ENCODE data around the gene LILRA1.
"Not testable (repeated sequence)": the region's sequence is repeated elsewhere in the genome, so short reads cannot be mapped to it uniquely, and the experiment has no call there.

Gene LILRA1

GRCh38 chr19:54620464-54620863 is 27.0 kb downstream of the LILRA1 start:
- TF ChIP-seq, protein P1, sequence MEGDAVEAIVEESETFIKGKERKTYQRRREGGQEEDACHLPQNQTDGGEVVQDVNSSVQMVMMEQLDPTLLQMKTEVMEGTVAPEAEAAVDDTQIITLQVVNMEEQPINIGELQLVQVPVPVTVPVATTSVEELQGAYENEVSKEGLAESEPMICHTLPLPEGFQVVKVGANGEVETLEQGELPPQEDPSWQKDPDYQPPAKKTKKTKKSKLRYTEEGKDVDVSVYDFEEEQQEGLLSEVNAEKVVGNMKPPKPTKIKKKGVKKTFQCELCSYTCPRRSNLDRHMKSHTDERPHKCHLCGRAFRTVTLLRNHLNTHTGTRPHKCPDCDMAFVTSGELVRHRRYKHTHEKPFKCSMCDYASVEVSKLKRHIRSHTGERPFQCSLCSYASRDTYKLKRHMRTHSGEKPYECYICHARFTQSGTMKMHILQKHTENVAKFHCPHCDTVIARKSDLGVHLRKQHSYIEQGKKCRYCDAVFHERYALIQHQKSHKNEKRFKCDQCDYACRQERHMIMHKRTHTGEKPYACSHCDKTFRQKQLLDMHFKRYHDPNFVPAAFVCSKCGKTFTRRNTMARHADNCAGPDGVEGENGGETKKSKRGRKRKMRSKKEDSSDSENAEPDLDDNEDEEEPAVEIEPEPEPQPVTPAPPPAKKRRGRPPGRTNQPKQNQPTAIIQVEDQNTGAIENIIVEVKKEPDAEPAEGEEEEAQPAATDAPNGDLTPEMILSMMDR (IDR thresholded peaks at IDR 0.05; ENCODE audit: low read depth, low read length), result no peak
- no peak for DNase-seq
- Histone ChIP-seq H3K27ac (no peak overlapping the region), H3K9me3 (ENCODE audit: severe bottlenecking) (peaks cover 2% of the 10 kb centered on the region), H3K36me3 (no peaks in the 10 kb centered on the region), H3K27me3 (ENCODE audit: insufficient read depth, low read depth, severe bottlenecking) (peaks cover 38% of the 10 kb centered on the region), H3K4me3 (ENCODE audit: low read depth, low read length) (no peak overlapping the region)

DNA sequence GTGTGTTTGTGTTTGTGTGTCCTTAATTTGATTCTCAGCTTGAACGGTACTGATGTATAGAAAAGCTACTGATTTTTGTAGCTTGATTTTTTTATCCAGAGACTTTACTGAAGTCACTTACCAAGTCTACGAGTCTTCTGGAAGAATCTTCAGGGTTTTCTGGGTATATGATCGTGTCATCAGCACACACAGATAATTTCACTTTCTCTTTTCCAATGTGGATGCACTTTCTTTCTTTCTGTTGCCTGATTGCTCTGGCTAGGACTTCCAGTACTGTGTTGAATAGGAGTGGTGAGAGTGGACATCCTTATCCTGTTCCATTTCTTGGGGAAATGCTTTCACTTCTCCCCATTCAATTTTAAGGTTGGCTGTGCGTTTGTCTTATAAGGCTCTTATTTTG is 29.0 kb downstream of the LILRA1 start:
- no peak overlapping the region for H3K27ac ChIP-seq
- H3K4me3 ChIP-seq (ENCODE audit: low read depth, low read length), result no peak overlapping the region
- H3K36me3 ChIP-seq, result no peaks in the 10 kb centered on the region
- H3K27me3 ChIP-seq (ENCODE audit: insufficient read depth, low read depth, severe bottlenecking), result peaks cover 32% of the 10 kb centered on the region
- no peak for DNase-seq
- peaks cover 2% of the 10 kb centered on the region for H3K9me3 ChIP-seq (ENCODE audit: severe bottlenecking)
- TF ChIP-seq, protein P1 (IDR thresholded peaks at IDR 0.05; ENCODE audit: low read depth, low read length), result no peak

DNA sequence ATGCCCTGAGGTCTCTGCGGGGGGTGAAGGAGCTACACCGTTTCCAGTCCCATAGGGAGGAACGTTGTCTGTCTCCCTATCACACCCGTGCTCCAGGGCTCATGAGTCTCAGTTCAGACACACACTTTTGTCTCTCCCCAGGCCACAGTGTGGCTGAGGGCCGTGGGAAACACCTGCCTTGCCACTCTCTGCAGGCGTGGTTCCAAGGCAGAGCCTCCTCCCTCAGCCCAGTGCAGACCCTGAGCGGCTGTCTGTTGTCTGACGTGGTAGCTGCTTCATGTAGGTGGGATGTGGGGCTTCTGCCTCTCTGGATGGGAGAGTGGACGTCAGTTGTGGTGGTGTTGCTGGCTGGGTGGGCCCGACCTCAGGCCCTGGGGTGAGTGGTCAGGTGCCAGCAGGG is 30.8 kb downstream of the LILRA1 start:
- H3K27me3 ChIP-seq (ENCODE audit: insufficient read depth, low read depth, severe bottlenecking), result peaks cover 37% of the 10 kb centered on the region
- H3K4me3 ChIP-seq (ENCODE audit: low read depth, low read length); H3K36me3 ChIP-seq; DNase-seq; H3K27ac ChIP-seq; H3K9me3 ChIP-seq (ENCODE audit: severe bottlenecking): not testable (repeated sequence)

DNA sequence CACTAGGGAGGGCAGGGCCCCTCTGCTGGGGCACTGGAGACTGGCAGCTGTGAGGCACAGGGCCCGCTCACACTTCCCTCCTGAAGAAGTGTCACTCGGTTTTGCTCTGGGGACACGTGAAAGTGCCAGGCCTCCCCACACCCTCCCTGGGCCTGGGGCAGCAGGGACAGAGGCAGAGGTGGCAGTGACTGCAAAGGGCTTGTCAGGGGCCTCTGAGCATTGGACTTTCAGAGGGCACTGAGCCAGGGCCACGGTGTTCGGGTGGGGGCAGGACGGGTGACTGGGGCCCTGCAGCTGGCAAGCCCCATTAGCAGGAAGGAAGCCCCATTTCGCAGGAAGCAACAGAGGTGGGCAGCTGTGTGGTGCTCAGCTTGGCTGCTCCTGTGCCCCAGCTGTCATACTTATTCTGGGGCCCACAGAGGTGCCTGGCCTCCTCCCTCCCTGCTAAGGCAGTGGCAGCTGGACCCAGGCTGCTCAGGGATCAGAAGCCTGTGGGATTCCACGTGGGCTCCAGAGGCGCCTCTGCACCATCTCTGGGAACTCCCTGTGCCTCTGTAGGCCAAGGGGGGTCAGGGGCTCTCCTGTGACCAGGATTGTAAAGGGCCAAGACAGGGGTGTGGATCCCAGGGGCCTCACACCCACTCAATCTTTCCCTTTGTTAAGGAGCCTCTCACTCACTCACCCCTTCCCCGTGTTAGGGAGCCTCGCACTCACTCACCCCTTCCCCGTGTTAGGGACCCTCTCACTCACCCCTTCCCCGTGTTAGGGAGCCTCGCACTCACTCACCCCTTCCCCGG is 31.7 kb downstream of the LILRA1 start:
- not testable (repeated sequence) for H3K36me3 ChIP-seq; H3K9me3 ChIP-seq (ENCODE audit: severe bottlenecking); H3K27ac ChIP-seq; DNase-seq; H3K4me3 ChIP-seq (ENCODE audit: low read depth, low read length)
- H3K27me3 ChIP-seq (ENCODE audit: insufficient read depth, low read depth, severe bottlenecking), result peaks cover 45% of the 10 kb centered on the region

GRCh38 chr19:54626757-54627156 is 33.3 kb downstream of the LILRA1 start:
- H3K36me3 ChIP-seq, result no peaks in the 10 kb centered on the region

GRCh38 chr19:54627912-54628311 is 34.5 kb downstream of the LILRA1 start:
- not testable (repeated sequence) for H3K27ac ChIP-seq; H3K4me3 ChIP-seq (ENCODE audit: low read depth, low read length); DNase-seq; H3K36me3 ChIP-seq; H3K9me3 ChIP-seq (ENCODE audit: severe bottlenecking)
- peaks cover 29% of the 10 kb centered on the region for H3K27me3 ChIP-seq (ENCODE audit: insufficient read depth, low read depth, severe bottlenecking)

More at GRCh38 chr19:54626757-54627156, 33.3 kb downstream of the LILRA1 start:
- H3K9me3 ChIP-seq (ENCODE audit: severe bottlenecking), result no peaks in the 10 kb centered on the region
- DNase-seq, result no peak
- no peak overlapping the region for H3K4me3 ChIP-seq (ENCODE audit: low read depth, low read length)
- H3K27me3 ChIP-seq (ENCODE audit: insufficient read depth, low read depth, severe bottlenecking), result peaks cover 38% of the 10 kb centered on the region
- H3K27ac ChIP-seq, result no peak overlapping the region
- TF ChIP-seq, protein P1 (IDR thresholded peaks at IDR 0.05; ENCODE audit: low read depth, low read length), result no peak

DNA sequence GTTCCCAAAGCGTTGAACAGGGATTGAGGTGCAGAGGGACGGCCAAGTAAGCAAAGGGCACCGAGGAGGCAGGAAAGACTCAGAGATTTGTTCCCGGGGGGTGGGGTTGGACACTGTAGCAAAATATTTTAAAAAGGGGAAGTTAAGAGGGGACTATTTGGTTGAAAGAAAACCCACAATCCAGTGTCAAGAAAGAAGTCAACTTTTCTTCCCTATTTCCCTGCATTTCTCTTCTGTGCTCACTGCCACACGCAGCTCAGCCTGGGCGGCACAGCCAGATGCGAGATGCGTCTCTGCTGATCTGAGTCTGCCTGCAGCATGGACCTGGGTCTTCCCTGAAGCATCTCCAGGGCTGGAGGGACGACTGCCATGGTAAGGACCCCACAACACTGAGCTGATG is 36.8 kb downstream of the LILRA1 start, which contains the start of gene LILRB1:
Gene LILRB1, plus strand, starts transcription at position 223 of the 400 bp plus-strand sequence. CDS start 590 bp downstream, outside the sequence.
- H3K9me3 ChIP-seq (ENCODE audit: severe bottlenecking); DNase-seq; H3K27ac ChIP-seq; H3K36me3 ChIP-seq; H3K4me3 ChIP-seq (ENCODE audit: low read depth, low read length): not testable (repeated sequence)
- peaks cover 34% of the 10 kb centered on the region for H3K27me3 ChIP-seq (ENCODE audit: insufficient read depth, low read depth, severe bottlenecking)

DNA sequence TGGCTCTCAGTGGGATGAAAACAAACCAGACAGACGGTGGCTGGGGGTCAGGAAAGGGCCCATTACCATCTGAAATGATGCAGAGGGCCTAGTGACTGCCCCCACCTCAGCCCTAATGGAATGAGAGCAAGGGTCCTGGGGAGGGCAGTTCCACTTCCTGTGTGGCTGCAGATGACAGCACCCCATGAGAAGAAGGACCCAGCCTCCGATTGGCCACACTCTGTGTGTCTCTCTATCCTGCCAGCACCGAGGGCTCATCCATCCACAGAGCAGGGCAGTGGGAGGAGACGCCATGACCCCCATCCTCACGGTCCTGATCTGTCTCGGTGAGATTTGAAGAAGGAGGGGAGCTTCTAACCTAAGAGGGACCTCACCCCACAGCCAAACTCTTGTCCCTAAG is 37.4 kb downstream of the LILRA1 start:
- Histone ChIP-seq H3K9me3 (ENCODE audit: severe bottlenecking) (no peaks in the 10 kb centered on the region), H3K4me3 (ENCODE audit: low read depth, low read length) (no peak overlapping the region), H3K36me3 (no peaks in the 10 kb centered on the region), H3K27ac (no peak overlapping the region), H3K27me3 (ENCODE audit: insufficient read depth, low read depth, severe bottlenecking) (peaks cover 34% of the 10 kb centered on the region)
- TF ChIP-seq, protein P1 (IDR thresholded peaks at IDR 0.05; ENCODE audit: low read depth, low read length), result no peak
- no peak for DNase-seq

GRCh38 chr19:54631489-54632337 is 38.3 kb downstream of the LILRA1 start:
- H3K27me3 ChIP-seq (ENCODE audit: insufficient read depth, low read depth, severe bottlenecking), result peaks cover 33% of the 10 kb centered on the region
- not testable (repeated sequence) for H3K4me3 ChIP-seq (ENCODE audit: low read depth, low read length); H3K9me3 ChIP-seq (ENCODE audit: severe bottlenecking); DNase-seq; H3K36me3 ChIP-seq; H3K27ac ChIP-seq

DNA sequence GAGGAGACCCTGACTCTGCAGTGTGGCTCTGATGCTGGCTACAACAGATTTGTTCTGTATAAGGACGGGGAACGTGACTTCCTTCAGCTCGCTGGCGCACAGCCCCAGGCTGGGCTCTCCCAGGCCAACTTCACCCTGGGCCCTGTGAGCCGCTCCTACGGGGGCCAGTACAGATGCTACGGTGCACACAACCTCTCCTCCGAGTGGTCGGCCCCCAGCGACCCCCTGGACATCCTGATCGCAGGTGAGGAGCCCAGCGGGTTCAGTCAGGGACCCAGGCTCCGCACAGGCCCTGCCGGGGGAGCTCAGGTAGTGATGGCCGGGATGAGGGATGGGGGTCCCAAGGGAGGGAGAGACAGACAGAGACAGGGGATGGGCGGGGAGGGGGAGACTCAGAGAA is 39.1 kb downstream of the LILRA1 start:
- H3K36me3 ChIP-seq; H3K9me3 ChIP-seq (ENCODE audit: severe bottlenecking); H3K4me3 ChIP-seq (ENCODE audit: low read depth, low read length); H3K27ac ChIP-seq; DNase-seq: not testable (repeated sequence)
- peaks cover 32% of the 10 kb centered on the region for H3K27me3 ChIP-seq (ENCODE audit: insufficient read depth, low read depth, severe bottlenecking)

All from WERI-Rb-1 (cell line).